GM12872 (cell line): ENCODE data around the gene CRTAP.
A peak's percentile ranks its signal among the peaks of the same experiment; 100 is the strongest.

Experiments
- CTCF ChIP-seq: IDR thresholded peaks from 3 replicates; pipeline ENCODE4 v1.5.1; 2011; ENCODE audit warnings: low read depth, mild to moderate bottlenecking, low read length, moderate library complexity; ENCODE audit not compliant: insufficient read depth

CRTAP gene

GRCh38 chr3:33113772-33114621 lies at the start of gene CRTAP:
Gene CRTAP, plus strand, starts transcription at chr3:33114014. Its CDS starts 64 bp downstream, at chr3:33114078.
- no peak for TF ChIP-seq CTCF

DNA sequence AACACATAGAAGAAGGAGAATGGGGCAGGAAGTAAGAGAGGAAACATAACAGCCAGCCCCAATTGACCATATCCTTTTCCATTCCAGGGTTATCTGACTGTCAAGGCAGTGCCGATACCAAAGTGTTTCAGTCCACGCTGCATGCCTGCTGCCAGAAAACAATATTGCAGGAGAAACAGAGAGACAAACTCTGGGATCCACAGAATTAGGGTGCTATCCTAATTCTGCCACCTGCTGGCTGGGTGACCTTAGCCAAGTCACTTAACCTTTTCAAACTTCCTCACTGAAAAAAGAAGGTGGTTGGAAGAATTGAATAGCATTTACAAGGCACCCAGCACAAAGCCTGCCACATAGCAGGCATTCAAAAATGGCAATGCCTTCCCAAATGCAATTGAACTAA lies 48.9 kb upstream of the CRTAP start:
- peak; percentile 53; the same call in 2 of the 3 replicates for TF ChIP-seq CTCF

DNA sequence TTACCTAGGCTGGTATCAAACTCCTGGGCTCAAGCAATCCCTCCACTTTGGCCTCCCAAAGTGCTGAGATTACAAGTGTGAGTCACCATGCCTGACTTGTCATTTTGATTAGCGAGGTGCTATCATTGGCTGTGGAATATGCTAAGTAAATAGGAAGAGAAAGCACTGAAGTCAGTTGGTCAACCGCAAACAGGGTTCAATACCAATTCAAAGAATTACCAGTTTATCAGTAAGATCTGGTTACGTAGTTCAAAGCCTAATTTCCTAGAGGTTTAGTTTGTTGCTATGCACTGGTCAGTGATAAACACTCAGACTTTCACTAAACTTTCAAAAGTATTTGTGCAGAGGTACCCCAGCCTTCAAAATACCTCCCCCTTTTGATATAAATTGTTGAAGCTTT lies 46.3 kb upstream of the CRTAP start:
- no peak for TF ChIP-seq CTCF

DNA sequence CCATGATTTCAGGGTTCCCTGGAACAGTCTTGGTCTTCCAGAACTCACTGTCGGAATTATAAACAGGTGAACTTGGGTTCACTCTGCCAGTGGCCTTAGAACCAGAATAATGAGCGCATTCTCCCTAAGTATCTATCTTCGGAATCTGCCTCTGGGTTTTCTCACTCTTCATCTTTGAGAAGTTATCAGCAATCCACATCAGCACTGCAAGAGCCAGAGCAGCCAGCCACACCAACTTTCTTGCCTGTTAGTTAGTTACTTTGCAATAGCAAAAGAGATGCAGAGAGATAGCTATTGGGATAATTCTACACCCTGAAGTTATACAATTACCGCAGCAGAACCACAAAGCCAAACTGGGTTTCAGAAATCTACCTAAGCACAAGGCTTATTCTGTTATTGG lies 42.6 kb upstream of the CRTAP start:
- TF ChIP-seq CTCF: no peak

GRCh38 chr3:33071946-33072345 lies 41.9 kb upstream of the CRTAP start:
- no peak for TF ChIP-seq CTCF

DNA sequence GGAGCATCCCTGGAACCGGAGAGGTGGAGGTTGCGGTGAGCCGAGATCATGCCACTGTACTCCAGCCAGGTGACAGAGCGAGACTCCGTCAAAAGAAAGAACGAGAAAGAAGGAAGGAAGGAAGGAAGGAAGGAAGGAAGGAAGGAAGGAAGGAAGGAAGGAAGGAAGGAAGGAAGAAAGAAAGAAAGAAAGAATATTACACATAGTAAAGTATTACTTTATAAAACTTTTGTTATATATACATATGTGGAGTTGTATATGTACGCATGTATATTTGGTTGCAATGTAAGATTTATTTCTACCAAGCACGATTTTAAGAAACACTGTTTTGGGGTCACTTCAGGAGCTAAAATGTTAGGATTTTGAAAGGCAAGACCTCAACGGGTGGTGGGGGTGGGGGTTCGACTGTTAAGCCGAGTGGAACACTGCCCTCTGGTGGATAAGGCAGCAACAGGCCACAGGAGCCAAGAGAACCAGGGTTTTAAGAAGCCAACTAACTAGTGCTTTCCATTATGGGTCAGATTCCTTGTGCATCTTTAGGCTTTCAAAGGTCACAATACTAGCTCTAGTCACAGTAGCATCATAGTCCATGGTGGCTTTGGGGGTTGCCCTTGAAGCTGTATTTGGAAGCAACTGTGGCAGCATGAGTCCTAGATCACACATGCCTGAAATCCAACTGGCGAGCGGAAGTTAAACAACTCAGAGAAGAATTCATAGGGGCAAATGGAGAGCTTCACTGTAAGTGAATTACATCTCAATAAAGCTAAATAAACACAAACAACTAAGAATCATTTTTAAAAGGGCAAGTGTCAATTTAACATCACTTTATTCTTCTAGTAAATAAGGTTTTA lies 39.4 kb upstream of the CRTAP start:
- peak; percentile 96 for TF ChIP-seq CTCF

DNA sequence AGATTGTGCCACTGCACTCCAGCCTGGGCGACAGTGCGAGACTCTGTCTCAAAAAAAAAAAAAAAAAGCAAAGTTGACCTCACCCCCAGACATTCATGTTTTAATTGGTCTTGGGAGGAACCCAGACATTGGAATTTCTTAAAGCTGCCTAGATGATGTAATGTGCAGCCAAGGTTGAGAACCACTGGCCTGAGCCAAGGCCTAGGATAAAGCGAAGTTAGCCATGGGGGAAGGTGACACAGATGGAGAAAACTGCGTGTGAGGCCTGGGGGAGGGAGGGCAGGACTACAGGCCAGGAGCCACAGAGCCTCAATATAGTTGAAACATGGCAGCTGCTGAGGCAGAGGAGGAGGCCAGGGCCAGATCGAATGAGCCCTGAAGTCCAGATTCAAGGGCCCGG lies 37.8 kb upstream of the CRTAP start:
- TF ChIP-seq CTCF: no peak
